ENCODE results near the gene ARID1B. TPM values are rescaled to one million over a fixed set of nuclear protein-coding genes. Genes with fewer than 3 reads are reported as not detected.

The ARID1B gene
- total and polyA plus RNA-seq, 9 of the 15 experiments (the other 6 are each of a cell fraction or from before 2014, with no cell fraction given): 12.5 to 50.5 (median 25.8) TPM

DNA sequence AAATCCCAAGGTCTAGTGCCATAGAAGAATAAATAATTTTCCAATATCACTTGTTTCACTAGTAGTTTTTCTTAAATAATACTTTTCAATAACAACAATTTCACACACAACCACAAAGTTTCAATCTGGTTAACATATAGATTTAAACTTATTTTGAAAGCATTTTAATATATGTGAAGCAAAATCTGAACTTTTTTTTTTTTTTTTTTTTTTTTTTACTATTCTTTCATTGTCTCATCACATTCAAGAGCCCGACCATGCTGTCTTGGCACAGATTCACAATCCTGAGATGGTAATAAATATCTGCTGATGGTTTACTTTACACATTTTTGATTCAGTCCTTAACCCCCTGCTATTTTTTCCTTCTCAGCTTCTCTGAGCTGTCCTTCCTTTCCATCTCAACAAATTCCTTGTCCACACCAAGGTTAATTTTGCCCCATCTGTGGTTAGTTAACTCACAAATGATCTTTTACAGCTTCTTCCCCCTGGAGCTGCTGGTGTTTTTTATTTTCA, 283.3 kb downstream of the ARID1B start:
- ChIA-PET CTCF (ENCODE audit: low intra/inter-chr PET ratio) (no interaction called here), POLR2A (no interaction called here)
- Histone ChIP-seq H3K9ac (ENCODE audit: insufficient read depth in 1 of 2, low read depth in 2 of 2, low read length in 2 of 2) (no peak overlapping the region), H3K27me3 (ENCODE audit: control insufficient read depth in 2 of 2, insufficient read depth in 2 of 2, low read length in 2 of 2) (no peaks in the 10 kb centered on the region), H3K4me3 (no peak overlapping the region), H3K27ac (ENCODE audit: extremely low read depth, low read depth, low read length) (no peak overlapping the region), H3K4me1 (replicated peaks in 1 of 2; ENCODE audit: control insufficient read depth in 2 of 2, insufficient read depth in 2 of 2, low read length in 2 of 2) (peaks cover 0 to 13% of the 10 kb centered on the region in 2 experiments; a peak in 3 of 5 replicates), H3K36me3 (ENCODE audit: control insufficient read depth, insufficient read depth, low read length) (peaks cover 3% of the 10 kb centered on the region; the same call in 1 of the 3 replicates), H2AFZ (ENCODE audit: low read depth, low read length) (no peak overlapping the region), H3K9me3 (replicated peaks; ENCODE audit: control insufficient read depth, insufficient read depth, low read depth, low read length) (no peaks in the 10 kb centered on the region), H3K4me2 (ENCODE audit: insufficient read depth, low read length) (no peak overlapping the region), H3K9me1 (ENCODE audit: control insufficient read depth, insufficient read depth, low read length) (no peaks in the 10 kb centered on the region), H3K79me2 (ENCODE audit: control insufficient read depth, insufficient read depth, low read length) (0 out of 3 replicates have a peak, but pooled peaks cover 3% of the 10 kb centered on the region), H4K20me1 (replicated peaks; ENCODE audit: control insufficient read depth, insufficient read depth, low read length) (no peaks in the 10 kb centered on the region)
- ATAC-seq: no peak
- 94% methylated on average over 1 of the region's 1 CpG for WGBS (ENCODE audit: insufficient coverage, low coverage, missing lambda C conversion rate)
- intact Hi-C loops (cut with micrococcal nuclease): no loop called here
- no peak for FAIRE-seq
- no peak for DNase-seq (ENCODE audit: extremely low read depth in 1 of 4, low spot score in 3 of 4)
- BruUV-seq (replicated peaks): no TSS peak
- in situ Hi-C loops (cut with MboI): no loop called here
- TF ChIP-seq GABPA (tag; conservative IDR thresholded peaks at IDR 0.05; ENCODE audit: low read depth): no peak
- TF ChIP-seq AFF1 (IDR thresholded peaks at IDR 0.05; ENCODE audit: low read depth in 1 of 2, partially characterized antibody in 2 of 2): no peak
- TF ChIP-seq GATAD2A (IDR thresholded peaks at IDR 0.05): no peak
- TF ChIP-seq TBP (optimal IDR thresholded peaks at IDR 0.05; ENCODE audit: low read depth, low read length): no peak
- TF ChIP-seq, protein P1, sequence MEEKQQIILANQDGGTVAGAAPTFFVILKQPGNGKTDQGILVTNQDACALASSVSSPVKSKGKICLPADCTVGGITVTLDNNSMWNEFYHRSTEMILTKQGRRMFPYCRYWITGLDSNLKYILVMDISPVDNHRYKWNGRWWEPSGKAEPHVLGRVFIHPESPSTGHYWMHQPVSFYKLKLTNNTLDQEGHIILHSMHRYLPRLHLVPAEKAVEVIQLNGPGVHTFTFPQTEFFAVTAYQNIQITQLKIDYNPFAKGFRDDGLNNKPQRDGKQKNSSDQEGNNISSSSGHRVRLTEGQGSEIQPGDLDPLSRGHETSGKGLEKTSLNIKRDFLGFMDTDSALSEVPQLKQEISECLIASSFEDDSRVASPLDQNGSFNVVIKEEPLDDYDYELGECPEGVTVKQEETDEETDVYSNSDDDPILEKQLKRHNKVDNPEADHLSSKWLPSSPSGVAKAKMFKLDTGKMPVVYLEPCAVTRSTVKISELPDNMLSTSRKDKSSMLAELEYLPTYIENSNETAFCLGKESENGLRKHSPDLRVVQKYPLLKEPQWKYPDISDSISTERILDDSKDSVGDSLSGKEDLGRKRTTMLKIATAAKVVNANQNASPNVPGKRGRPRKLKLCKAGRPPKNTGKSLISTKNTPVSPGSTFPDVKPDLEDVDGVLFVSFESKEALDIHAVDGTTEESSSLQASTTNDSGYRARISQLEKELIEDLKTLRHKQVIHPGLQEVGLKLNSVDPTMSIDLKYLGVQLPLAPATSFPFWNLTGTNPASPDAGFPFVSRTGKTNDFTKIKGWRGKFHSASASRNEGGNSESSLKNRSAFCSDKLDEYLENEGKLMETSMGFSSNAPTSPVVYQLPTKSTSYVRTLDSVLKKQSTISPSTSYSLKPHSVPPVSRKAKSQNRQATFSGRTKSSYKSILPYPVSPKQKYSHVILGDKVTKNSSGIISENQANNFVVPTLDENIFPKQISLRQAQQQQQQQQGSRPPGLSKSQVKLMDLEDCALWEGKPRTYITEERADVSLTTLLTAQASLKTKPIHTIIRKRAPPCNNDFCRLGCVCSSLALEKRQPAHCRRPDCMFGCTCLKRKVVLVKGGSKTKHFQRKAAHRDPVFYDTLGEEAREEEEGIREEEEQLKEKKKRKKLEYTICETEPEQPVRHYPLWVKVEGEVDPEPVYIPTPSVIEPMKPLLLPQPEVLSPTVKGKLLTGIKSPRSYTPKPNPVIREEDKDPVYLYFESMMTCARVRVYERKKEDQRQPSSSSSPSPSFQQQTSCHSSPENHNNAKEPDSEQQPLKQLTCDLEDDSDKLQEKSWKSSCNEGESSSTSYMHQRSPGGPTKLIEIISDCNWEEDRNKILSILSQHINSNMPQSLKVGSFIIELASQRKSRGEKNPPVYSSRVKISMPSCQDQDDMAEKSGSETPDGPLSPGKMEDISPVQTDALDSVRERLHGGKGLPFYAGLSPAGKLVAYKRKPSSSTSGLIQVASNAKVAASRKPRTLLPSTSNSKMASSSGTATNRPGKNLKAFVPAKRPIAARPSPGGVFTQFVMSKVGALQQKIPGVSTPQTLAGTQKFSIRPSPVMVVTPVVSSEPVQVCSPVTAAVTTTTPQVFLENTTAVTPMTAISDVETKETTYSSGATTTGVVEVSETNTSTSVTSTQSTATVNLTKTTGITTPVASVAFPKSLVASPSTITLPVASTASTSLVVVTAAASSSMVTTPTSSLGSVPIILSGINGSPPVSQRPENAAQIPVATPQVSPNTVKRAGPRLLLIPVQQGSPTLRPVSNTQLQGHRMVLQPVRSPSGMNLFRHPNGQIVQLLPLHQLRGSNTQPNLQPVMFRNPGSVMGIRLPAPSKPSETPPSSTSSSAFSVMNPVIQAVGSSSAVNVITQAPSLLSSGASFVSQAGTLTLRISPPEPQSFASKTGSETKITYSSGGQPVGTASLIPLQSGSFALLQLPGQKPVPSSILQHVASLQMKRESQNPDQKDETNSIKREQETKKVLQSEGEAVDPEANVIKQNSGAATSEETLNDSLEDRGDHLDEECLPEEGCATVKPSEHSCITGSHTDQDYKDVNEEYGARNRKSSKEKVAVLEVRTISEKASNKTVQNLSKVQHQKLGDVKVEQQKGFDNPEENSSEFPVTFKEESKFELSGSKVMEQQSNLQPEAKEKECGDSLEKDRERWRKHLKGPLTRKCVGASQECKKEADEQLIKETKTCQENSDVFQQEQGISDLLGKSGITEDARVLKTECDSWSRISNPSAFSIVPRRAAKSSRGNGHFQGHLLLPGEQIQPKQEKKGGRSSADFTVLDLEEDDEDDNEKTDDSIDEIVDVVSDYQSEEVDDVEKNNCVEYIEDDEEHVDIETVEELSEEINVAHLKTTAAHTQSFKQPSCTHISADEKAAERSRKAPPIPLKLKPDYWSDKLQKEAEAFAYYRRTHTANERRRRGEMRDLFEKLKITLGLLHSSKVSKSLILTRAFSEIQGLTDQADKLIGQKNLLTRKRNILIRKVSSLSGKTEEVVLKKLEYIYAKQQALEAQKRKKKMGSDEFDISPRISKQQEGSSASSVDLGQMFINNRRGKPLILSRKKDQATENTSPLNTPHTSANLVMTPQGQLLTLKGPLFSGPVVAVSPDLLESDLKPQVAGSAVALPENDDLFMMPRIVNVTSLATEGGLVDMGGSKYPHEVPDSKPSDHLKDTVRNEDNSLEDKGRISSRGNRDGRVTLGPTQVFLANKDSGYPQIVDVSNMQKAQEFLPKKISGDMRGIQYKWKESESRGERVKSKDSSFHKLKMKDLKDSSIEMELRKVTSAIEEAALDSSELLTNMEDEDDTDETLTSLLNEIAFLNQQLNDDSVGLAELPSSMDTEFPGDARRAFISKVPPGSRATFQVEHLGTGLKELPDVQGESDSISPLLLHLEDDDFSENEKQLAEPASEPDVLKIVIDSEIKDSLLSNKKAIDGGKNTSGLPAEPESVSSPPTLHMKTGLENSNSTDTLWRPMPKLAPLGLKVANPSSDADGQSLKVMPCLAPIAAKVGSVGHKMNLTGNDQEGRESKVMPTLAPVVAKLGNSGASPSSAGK (IDR thresholded peaks at IDR 0.05): no peak
- no peak for TF ChIP-seq FOXA1 (IDR thresholded peaks at IDR 0.05; ENCODE audit: borderline replicate concordance)
- no peak for TF ChIP-seq RAD51 (IDR thresholded peaks at IDR 0.05; ENCODE audit: borderline replicate concordance, low read depth)
